ENCODE results near the gene ABHD12B. TPM values are rescaled to one million over a fixed set of nuclear protein-coding genes. Genes with fewer than 3 reads are reported as not detected.

ABHD12B gene
- polyA plus RNA-seq, 1 of the 3 experiments (the other 2 are of a cell fraction) = not detected

DNA sequence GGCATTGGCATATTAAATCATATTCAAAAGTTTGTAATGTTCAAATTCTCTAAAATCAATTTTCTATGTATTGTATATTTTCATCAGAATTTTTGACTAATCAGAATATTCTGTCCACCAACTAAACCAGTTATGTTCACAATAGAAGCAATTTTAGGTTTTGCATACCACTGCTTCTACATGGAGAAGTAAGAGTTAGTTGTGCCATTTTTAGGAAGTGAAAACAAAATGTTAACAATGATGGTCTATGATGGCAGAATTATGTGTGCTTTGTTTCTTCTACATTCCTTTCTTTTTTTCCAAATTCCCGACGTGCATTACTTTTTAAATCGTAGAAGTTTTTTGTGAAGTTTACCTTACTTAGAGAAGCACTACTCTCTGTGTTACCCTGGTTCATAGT, 29.5 kb downstream of the ABHD12B start:
- no peak for DNase-seq
- H3K4me1 ChIP-seq (ENCODE audit: control insufficient read depth in 1 of 2, insufficient read depth in 2 of 2, low read depth in 1 of 2, low read length in 1 of 2) = no peaks in the 10 kb centered on the region
- CTCF ChIA-PET = no interaction called here
- no peak overlapping the region for H3K4me3 ChIP-seq (ENCODE audit: low read depth in 2 of 2, low read length in 1 of 2)
- WGBS (ENCODE audit: low lambda C conversion rate) = 97% methylated on average over 3 of the region's 3 CpGs
- H3K4me2 ChIP-seq = no peak overlapping the region
- POLR2A ChIA-PET = no interaction called here
- H3K36me3 ChIP-seq (replicated peaks in 1 of 2; ENCODE audit: control insufficient read depth in 1 of 2, insufficient read depth in 2 of 2, low read length in 1 of 2) = peaks cover 9 to 13% of the 10 kb centered on the region in 2 experiments
- TF ChIP-seq ELF1 (IDR thresholded peaks at IDR 0.05) = no peak
- TF ChIP-seq SMC3 (IDR thresholded peaks at IDR 0.05; ENCODE audit: low read depth, low read length) = no peak
- TF ChIP-seq EZH2phosphoT487 (IDR thresholded peaks at IDR 0.05; ENCODE audit: borderline replicate concordance, low read depth) = no peak
- TF ChIP-seq YY1 (IDR thresholded peaks at IDR 0.05; ENCODE audit: low read depth) = no peak
- no peak for TF ChIP-seq TAF1 (IDR thresholded peaks at IDR 0.05; ENCODE audit: borderline replicate concordance, low read depth, low read length)
- TF ChIP-seq FOXM1 (IDR thresholded peaks at IDR 0.05; ENCODE audit: low read depth) = no peak
- no peak for TF ChIP-seq RAD21 (IDR thresholded peaks at IDR 0.05; ENCODE audit: low read length)
- no peak for TF ChIP-seq SIN3A (IDR thresholded peaks at IDR 0.05; ENCODE audit: borderline replicate concordance, low read depth, low read length)
- TF ChIP-seq EP300 (IDR thresholded peaks at IDR 0.05; ENCODE audit: borderline replicate concordance in 1 of 2, low read depth in 1 of 2, low read length in 1 of 2) = no peak
- TF ChIP-seq RFX5 (IDR thresholded peaks at IDR 0.05; ENCODE audit: low read length) = no peak
- TF ChIP-seq TCF12 (IDR thresholded peaks at IDR 0.05) = no peak
- TF ChIP-seq RXRA (IDR thresholded peaks at IDR 0.05; ENCODE audit: borderline replicate concordance, low read depth) = no peak
- TF ChIP-seq NRF1 (IDR thresholded peaks at IDR 0.05; ENCODE audit: low read depth, low read length) = no peak
- TF ChIP-seq FOSL2 (IDR thresholded peaks at IDR 0.05; ENCODE audit: borderline replicate concordance, low read depth) = no peak
- no peak for TF ChIP-seq MXI1 (IDR thresholded peaks at IDR 0.05; ENCODE audit: low read depth, low read length)
- H3F3A ChIP-seq (replicated peaks; ENCODE audit: insufficient read depth) = no peaks in the 10 kb centered on the region
- no peaks in the 10 kb centered on the region for H4K20me1 ChIP-seq (ENCODE audit: insufficient read depth)
- H3K79me2 ChIP-seq (ENCODE audit: insufficient read depth) = no peaks in the 10 kb centered on the region
- no peak overlapping the region for H3K9ac ChIP-seq
- no peak overlapping the region for H2AFZ ChIP-seq (ENCODE audit: low read depth)
- no peaks in the 10 kb centered on the region for H3K27me3 ChIP-seq (ENCODE audit: insufficient read depth)
- no peaks in the 10 kb centered on the region for H3K9me3 ChIP-seq
- H3K9me2 ChIP-seq = no peaks in the 10 kb centered on the region
- no peak overlapping the region for H3K27ac ChIP-seq (ENCODE audit: low read depth in 2 of 2, low read length in 1 of 2)

GRCh38 chr14:50904719-50905118, 32.9 kb downstream of the ABHD12B start:
- no peak for DNase-seq
- H3K27ac ChIP-seq (ENCODE audit: low read depth in 2 of 2, low read length in 1 of 2) = no peak overlapping the region
- H3K4me1 ChIP-seq (ENCODE audit: control insufficient read depth in 1 of 2, insufficient read depth in 2 of 2, low read depth in 1 of 2, low read length in 1 of 2) = no peaks in the 10 kb centered on the region
- no peaks in the 10 kb centered on the region for H3K9me2 ChIP-seq
- no peaks in the 10 kb centered on the region for H4K20me1 ChIP-seq (ENCODE audit: insufficient read depth)
- peaks cover 28 to 38% of the 10 kb centered on the region in 2 experiments for H3K36me3 ChIP-seq (replicated peaks in 1 of 2; ENCODE audit: control insufficient read depth in 1 of 2, insufficient read depth in 2 of 2, low read length in 1 of 2)
- CTCF ChIA-PET = interaction anchor here (2.3 kb wide), 1 partner anchor 11 kb away, joined by 7 read pairs; no protein-coding TSS in a partner anchor
- no peak overlapping the region for H3K9ac ChIP-seq
- POLR2A ChIA-PET = no interaction called here
- H3K4me3 ChIP-seq (ENCODE audit: low read depth in 2 of 2, low read length in 1 of 2) = no peak overlapping the region
- no peaks in the 10 kb centered on the region for H3F3A ChIP-seq (replicated peaks; ENCODE audit: insufficient read depth)
- H3K27me3 ChIP-seq (ENCODE audit: insufficient read depth) = no peaks in the 10 kb centered on the region
- no peak overlapping the region for H2AFZ ChIP-seq (ENCODE audit: low read depth)
- H3K4me2 ChIP-seq = no peak overlapping the region
- H3K9me3 ChIP-seq = no peaks in the 10 kb centered on the region
- H3K79me2 ChIP-seq (ENCODE audit: insufficient read depth) = no peaks in the 10 kb centered on the region
- TF ChIP-seq GABPA (IDR thresholded peaks at IDR 0.05; ENCODE audit: low read depth) = no peak
- no peak for TF ChIP-seq TEAD4 (IDR thresholded peaks at IDR 0.05; ENCODE audit: borderline replicate concordance, insufficient read depth)
- TF ChIP-seq FOXM1 (IDR thresholded peaks at IDR 0.05; ENCODE audit: low read depth) = no peak
- TF ChIP-seq EZH2phosphoT487 (IDR thresholded peaks at IDR 0.05; ENCODE audit: borderline replicate concordance, low read depth) = no peak
- no peak for TF ChIP-seq MEF2A (IDR thresholded peaks at IDR 0.05; ENCODE audit: borderline replicate concordance, low read depth)
- TF ChIP-seq IRF3 (IDR thresholded peaks at IDR 0.05; ENCODE audit: low read depth, low read length) = no peak
- TF ChIP-seq, protein P1, sequence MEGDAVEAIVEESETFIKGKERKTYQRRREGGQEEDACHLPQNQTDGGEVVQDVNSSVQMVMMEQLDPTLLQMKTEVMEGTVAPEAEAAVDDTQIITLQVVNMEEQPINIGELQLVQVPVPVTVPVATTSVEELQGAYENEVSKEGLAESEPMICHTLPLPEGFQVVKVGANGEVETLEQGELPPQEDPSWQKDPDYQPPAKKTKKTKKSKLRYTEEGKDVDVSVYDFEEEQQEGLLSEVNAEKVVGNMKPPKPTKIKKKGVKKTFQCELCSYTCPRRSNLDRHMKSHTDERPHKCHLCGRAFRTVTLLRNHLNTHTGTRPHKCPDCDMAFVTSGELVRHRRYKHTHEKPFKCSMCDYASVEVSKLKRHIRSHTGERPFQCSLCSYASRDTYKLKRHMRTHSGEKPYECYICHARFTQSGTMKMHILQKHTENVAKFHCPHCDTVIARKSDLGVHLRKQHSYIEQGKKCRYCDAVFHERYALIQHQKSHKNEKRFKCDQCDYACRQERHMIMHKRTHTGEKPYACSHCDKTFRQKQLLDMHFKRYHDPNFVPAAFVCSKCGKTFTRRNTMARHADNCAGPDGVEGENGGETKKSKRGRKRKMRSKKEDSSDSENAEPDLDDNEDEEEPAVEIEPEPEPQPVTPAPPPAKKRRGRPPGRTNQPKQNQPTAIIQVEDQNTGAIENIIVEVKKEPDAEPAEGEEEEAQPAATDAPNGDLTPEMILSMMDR (IDR thresholded peaks at IDR 0.05) = no peak
- no peak for TF ChIP-seq TCF12 (IDR thresholded peaks at IDR 0.05)
- TF ChIP-seq PBX3 (IDR thresholded peaks at IDR 0.05) = no peak
- no peak for TF ChIP-seq RXRA (IDR thresholded peaks at IDR 0.05; ENCODE audit: borderline replicate concordance, low read depth)
- no peak for TF ChIP-seq POLR2AphosphoS5 (IDR thresholded peaks at IDR 0.05; ENCODE audit: low read depth, low read length)
- TF ChIP-seq SIN3A (IDR thresholded peaks at IDR 0.05; ENCODE audit: borderline replicate concordance, low read depth, low read length) = no peak
- no peak for TF ChIP-seq SMC3 (IDR thresholded peaks at IDR 0.05; ENCODE audit: low read depth, low read length)
- TF ChIP-seq USF1 (IDR thresholded peaks at IDR 0.05; ENCODE audit: borderline replicate concordance, low read depth) = no peak
